GM12878 (cell line): ENCODE measurements around the gene B3GNT8. TPM values are rescaled to one million over a fixed set of nuclear protein-coding genes. Genes with fewer than 3 reads are reported as not detected.

Experiments used
- ATAC-seq: fragments of 200-7000 bp; cut with Tn5 transposase; 3 replicates; pipeline ENCODE4 v1.9.1; 2020; ENCODE audit warnings: mild to moderate bottlenecking, moderate library complexity
- BruUV-seq: library from RNA; stranded (reverse); fragments of 400-500 nt; replicated peaks from 2 replicates; lab custom pipeline; 2021; lab: Mats Ljungman, UMichigan
- CTCF ChIA-PET: fragments of 300-600 bp; sonication (Branson Sonifier 250); formaldehyde crosslinking; extraction: SDS; loops from one replicate; lab custom pipeline; 2021; ENCODE audit warnings: inconsistent platforms; lab: Yijun Ruan, JAX
- POLR2A ChIA-PET: fragments of 350-600 bp; formaldehyde crosslinking; extraction: SDS; loops from one replicate; lab custom pipeline; 2021; ENCODE audit warnings: inconsistent platforms; lab: Charles Lee
- RAD21 ChIA-PET: fragments of 300-600 bp; sonication (Branson Sonifier 250); formaldehyde crosslinking; loops from one replicate; lab custom pipeline; 2023; ENCODE audit warnings: antibody characterized with exemption; ENCODE audit not compliant: unreplicated experiment; lab: Charles Lee
- SMC1A ChIA-PET: fragments of 300-600 bp; sonication (Branson Sonifier 250); formaldehyde crosslinking; loops from one replicate; lab custom pipeline; 2023; ENCODE audit not compliant: unreplicated experiment, uncharacterized antibody; lab: Charles Lee
- DNase-seq: peaks from one replicate; pipeline ENCODE4 v3.0.0-alpha.2; 2011; ENCODE audit warnings: low read depth, low spot score
- FAIRE-seq: peaks from 3 replicates; lab custom pipeline; 2011; peaks lifted over from hg19 to GRCh38; lab: Jason Lieb, UNC
- H2AFZ ChIP-seq: 2 replicates; pipeline ENCODE4 v1.6.0; 2011; ENCODE audit warnings: low read depth, low read length, control low read depth; ENCODE audit not compliant: control insufficient read depth
- H3K27ac ChIP-seq: 2 replicates; pipeline ENCODE4 v1.5.1; 2011; ENCODE audit warnings: control low read depth; ENCODE audit not compliant: control insufficient read depth, insufficient read depth
- H3K27me3 ChIP-seq, 2 experiments: replicated peaks in 1 of 2; 2 replicates each; pipeline versions ENCODE4 v1.6.0 to v1.6.1; 2011; ENCODE audit warnings: low read length in 1 of 2; ENCODE audit not compliant: control insufficient read depth in 2 of 2, insufficient read depth in 2 of 2
- H3K36me3 ChIP-seq, 2 experiments: 2 replicates each; pipeline ENCODE4 v1.5.1; 2011; ENCODE audit warnings: low read length in 1 of 2; ENCODE audit not compliant: control insufficient read depth in 2 of 2, insufficient read depth in 2 of 2
- H3K4me1 ChIP-seq: 2 replicates; pipeline ENCODE4 v1.6.1; 2011; ENCODE audit warnings: mild to moderate bottlenecking, low read length, moderate library complexity, mixed read lengths; ENCODE audit not compliant: control insufficient read depth, insufficient read depth
- H3K4me2 ChIP-seq: 2 replicates; pipeline ENCODE4 v1.6.0; 2011; ENCODE audit warnings: control low read depth; ENCODE audit not compliant: control insufficient read depth, insufficient read depth
- H3K4me3 ChIP-seq: fragments of 200-600 bp; sonication (generic); 2 replicates; pipeline ENCODE4 v1.5.1; 2016
- H3K79me2 ChIP-seq: 2 replicates; pipeline ENCODE4 v1.6.0; 2011; ENCODE audit warnings: low read length; ENCODE audit not compliant: control insufficient read depth, insufficient read depth
- H3K9ac ChIP-seq: 2 replicates; pipeline ENCODE4 v1.8.0; 2011; ENCODE audit warnings: low read length, control low read depth, mixed read lengths; ENCODE audit not compliant: control insufficient read depth, insufficient read depth
- H3K9me3 ChIP-seq: replicated peaks from 3 replicates; pipeline ENCODE4 v1.5.1; 2011; ENCODE audit warnings: mild to moderate bottlenecking, low read length; ENCODE audit not compliant: control insufficient read depth, insufficient read depth
- H4K20me1 ChIP-seq: 2 replicates; pipeline ENCODE4 v1.6.0; 2011; ENCODE audit not compliant: control insufficient read depth, insufficient read depth
- BCL11A ChIP-seq: IDR thresholded peaks from 2 replicates; pipeline ENCODE4 v1.6.1; 2011; ENCODE audit warnings: low read depth, low read length
- CHD1 ChIP-seq: IDR thresholded peaks from 2 replicates; pipeline ENCODE4 v1.6.1; 2012; ENCODE audit warnings: low read depth, low read length, improper control_type of control experiment
- CUX1 ChIP-seq: IDR thresholded peaks from 2 replicates; pipeline ENCODE4 v1.6.1; 2012; ENCODE audit warnings: improper control_type of control experiment, low read depth, low read length; ENCODE audit not compliant: insufficient replicate concordance
- E2F4 ChIP-seq: IDR thresholded peaks from 2 replicates; pipeline ENCODE4 v1.6.1; 2012; ENCODE audit warnings: low read depth, low read length, improper control_type of control experiment
- E4F1 ChIP-seq: fragments of 450-650 bp; IDR thresholded peaks from 2 replicates; pipeline ENCODE4 v1.6.1; 2018; ENCODE audit warnings: borderline replicate concordance, mild to moderate bottlenecking; ENCODE audit not compliant: partially characterized antibody
- HDGF ChIP-seq: fragments of 450-650 bp; IDR thresholded peaks from 2 replicates; pipeline ENCODE4 v1.6.1; 2016; ENCODE audit warnings: antibody characterized with exemption
- NBN ChIP-seq: fragments of 450-650 bp; IDR thresholded peaks from 2 replicates; pipeline ENCODE4 v1.6.1; 2016
- PKNOX1 ChIP-seq: fragments of 450-650 bp; IDR thresholded peaks from 2 replicates; pipeline ENCODE4 v1.6.1; 2016; ENCODE audit warnings: mild to moderate bottlenecking
- POLR2A ChIP-seq: IDR thresholded peaks from 2 replicates; pipeline ENCODE4 v1.6.1; 2011; ENCODE audit warnings: low read depth, mild to moderate bottlenecking, low read length
- SIX5 ChIP-seq: IDR thresholded peaks from 2 replicates; pipeline ENCODE4 v1.6.1; 2011; ENCODE audit warnings: mild to moderate bottlenecking, low read depth, low read length, moderate library complexity; ENCODE audit not compliant: severe bottlenecking
- SREBF2 ChIP-seq: IDR thresholded peaks from 2 replicates; pipeline ENCODE4 v1.6.1; 2012; ENCODE audit warnings: mild to moderate bottlenecking, low read length
- TAF1 ChIP-seq: IDR thresholded peaks from 2 replicates; pipeline ENCODE4 v1.6.1; 2011; ENCODE audit warnings: mild to moderate bottlenecking, low read depth, low read length, borderline replicate concordance
- WGBS: methylation state at CpG from one replicate; pipeline ENCODE4 v1.1.6; 2016; ENCODE audit warnings: low lambda C conversion rate; ENCODE audit not compliant: insufficient replicate concordance, insufficient coverage; ENCODE audit errors: missing lambda C conversion rate; 5-methylcytosine and 5-hydroxymethylcytosine counted together
- in situ Hi-C: fragments of 300-500 bp; cut with MboI; formaldehyde crosslinking; loops from 9 replicates; pipeline ENCODE4 v1.14.3; 2018; ENCODE audit warnings: mixed read lengths
- intact Hi-C: fragments of 100-400 bp; cut with micrococcal nuclease; formaldehyde crosslinking; loops from one replicate; pipeline ENCODE4 v1.14.2; 2022; ENCODE audit not compliant: unreplicated experiment
- polyA plus RNA-seq, 11 experiments: library from polyadenylated mRNA; depleted of rRNA in 4 of 11; unstranded in 6 of 11; stranded (reverse) in 5 of 11; fragments of >200 nt; fragmentation: Nextera tagmentation in 4 of 11; fragmentation: Illumina TruSeq in 1 of 11; extraction: Ambion mirVana in 4 of 11; extraction: Trizol in 1 of 11; gene quantifications; 1 replicate in 1 of 11; 2 replicates in 10 of 11; pipeline versions ENCODE4 v1.2.1 to v1.2.3, GENCODE V29; 2011 to 2016; ENCODE audit warnings: inconsistent platforms in 2 of 11, missing spikeins in 2 of 11, low read depth in 1 of 11
- total RNA-seq, 4 experiments: library from RNA; depleted of rRNA in 3 of 4; stranded (reverse); fragments of >200 nt in 3 of 4; fragmentation: Illumina TruSeq in 1 of 4; extraction: Trizol in 1 of 4; gene quantifications; 2 replicates each; pipeline versions ENCODE4 v1.2.1 to v1.2.3, GENCODE V29; 2013 to 2021

The B3GNT8 gene
- total and polyA plus RNA-seq, 10 of the 15 experiments (the other 5 are each of a cell fraction or from before 2014, with no cell fraction given) = 0.06 to 1.2 (median 0.31) TPM; not detected in 4

GRCh38 chr19:41427647-41428480, 690 bp upstream of the B3GNT8 start:
- FAIRE-seq (no peak), ATAC-seq (peak; percentile 65), DNase-seq (no peak)
- Histone ChIP-seq H3K4me3 (peak overlapping the region; percentile 32; the same call in 1 of the 2 replicates), H3K27me3 (no peaks in the 10 kb centered on the region), H3K9ac (peak overlapping the region; percentile 69), H2AFZ (peak overlapping the region; percentile 17; the same call in 1 of the 2 replicates), H3K9me3 (no peaks in the 10 kb centered on the region), H3K4me2 (peak overlapping the region; percentile 52), H3K27ac (peak overlapping the region; percentile 67), H3K4me1 (peaks cover 9% of the 10 kb centered on the region), H3K79me2 (no peaks in the 10 kb centered on the region; the same call in 1 of the 2 replicates), H4K20me1 (no peaks in the 10 kb centered on the region; the same call in 1 of the 2 replicates), H3K36me3 (peaks cover 11 to 16% of the 10 kb centered on the region in 2 experiments)
- intact Hi-C loops (no loop called here), in situ Hi-C loops (no loop called here)
- ChIA-PET RAD21 (interaction anchor here (0.6 to 1.6 kb wide), 4 partner anchors 11 to 77 kb away, joined by 3 to 4 read pairs (median 3); partner anchors contain the start of gene DMAC2), POLR2A (interaction anchor here (0.8 to 1.5 kb wide), 4 partner anchors 12 to 121 kb away, joined by 3 to 9 read pairs (median 6); partner anchors contain the start of gene DMAC2), CTCF (interaction anchor here (1.6 to 1.9 kb wide), 2 partner anchors 20 to 21 kb away, joined by 4 read pairs; no protein-coding TSS in a partner anchor), SMC1A (no interaction called here)
- 54% methylated on average over 20 of the region's 23 CpGs for WGBS
- no TSS peak for BruUV-seq
- TF ChIP-seq E4F1 = peak; percentile 14
- no peak for TF ChIP-seq SIX5
- peak; percentile 56 for TF ChIP-seq NBN
- TF ChIP-seq CUX1 = no peak
- TF ChIP-seq BCL11A = no peak
- TF ChIP-seq POLR2A = no peak; the same call in 1 of the 2 replicates
- no peak for TF ChIP-seq PKNOX1
- no peak for TF ChIP-seq E2F4
- no peak for TF ChIP-seq TAF1
- no peak for TF ChIP-seq CHD1
- TF ChIP-seq HDGF = peak; percentile 86
- no peak for TF ChIP-seq SREBF2
